Suppressor macrophage treated with lipopolysaccharide for 4 hours (primary cell): ENCODE data around the gene SRA1.
"Not testable (repeated sequence)": the region's sequence is repeated elsewhere in the genome, so short reads cannot be mapped to it uniquely, and the experiment has no call there.

Experiments used
- DNase-seq: peaks from one replicate; pipeline ENCODE4 v3.0.0-alpha.2; 2020

SRA1 gene

GRCh38 chr5:140557136-140557805, at the start of gene SRA1:
Gene SRA1, minus strand, starts transcription at chr5:140557473. Its CDS starts 21 bp downstream, at chr5:140557452.
- peak; percentile 97 for DNase-seq

- DNase-seq, result peak; percentile 59
Observed at GRCh38 chr5:140607031-140607430, 49.8 kb upstream of the SRA1 start.

- no peak for DNase-seq
Observed at GRCh38 chr5:140605879-140606278, 48.6 kb upstream of the SRA1 start.

GRCh38 chr5:140603734-140604133, 46.5 kb upstream of the SRA1 start:
- no peak for DNase-seq

GRCh38 chr5:140603446-140603698, 46.1 kb upstream of the SRA1 start:
- not testable (repeated sequence) for DNase-seq

- peak; percentile 84 for DNase-seq
Observed at GRCh38 chr5:140602147-140602546, 44.9 kb upstream of the SRA1 start.

GRCh38 chr5:140600096-140600495, 42.8 kb upstream of the SRA1 start:
- DNase-seq, result no peak

- DNase-seq, result no peak
Observed at GRCh38 chr5:140598836-140599235, 41.6 kb upstream of the SRA1 start.

GRCh38 chr5:140596321-140596741, 39.1 kb upstream of the SRA1 start:
- DNase-seq, result no peak

GRCh38 chr5:140595538-140596300, 38.4 kb upstream of the SRA1 start:
- peak; percentile 96 for DNase-seq

- DNase-seq, result no peak
Observed at GRCh38 chr5:140594169-140594568, 36.9 kb upstream of the SRA1 start.

GRCh38 chr5:140593070-140593469, 35.8 kb upstream of the SRA1 start:
- not testable (repeated sequence) for DNase-seq

- peak; percentile 74 for DNase-seq
Observed at GRCh38 chr5:140591747-140592372, 34.6 kb upstream of the SRA1 start.

- DNase-seq, result no peak
Observed at GRCh38 chr5:140590861-140591260, 33.6 kb upstream of the SRA1 start.

GRCh38 chr5:140588311-140589070, 31.2 kb upstream of the SRA1 start:
- DNase-seq, result peak; percentile 75

- DNase-seq, result no peak
Observed at GRCh38 chr5:140587495-140587894, 30.2 kb upstream of the SRA1 start.

GRCh38 chr5:140579188-140579747, 22.0 kb upstream of the SRA1 start:
- DNase-seq, result not testable (repeated sequence)

- DNase-seq, result peak; percentile 42
Observed at GRCh38 chr5:140576776-140577201, 19.5 kb upstream of the SRA1 start.

- DNase-seq, result peak; percentile 87
Observed at GRCh38 chr5:140575309-140575708, 18.0 kb upstream of the SRA1 start.

- peak; percentile 38 for DNase-seq
Observed at GRCh38 chr5:140574165-140574564, 16.9 kb upstream of the SRA1 start.

- DNase-seq, result no peak
Observed at GRCh38 chr5:140573683-140574082, 16.4 kb upstream of the SRA1 start.

GRCh38 chr5:140571105-140571504, 13.8 kb upstream of the SRA1 start:
- no peak for DNase-seq

GRCh38 chr5:140570488-140570887, 13.2 kb upstream of the SRA1 start:
- no peak for DNase-seq
